SHP77 (cell line): ENCODE measurements around the gene GOLGA5.
"Not testable (repeated sequence)": the region's sequence is repeated elsewhere in the genome, so short reads cannot be mapped to it uniquely, and the experiment has no call there.

ENCODE experiments used
- DNase-seq, 2 experiments: peaks; one replicate each; lab custom pipeline; 2025; lab: John Stamatoyannopoulos, UW

GOLGA5 gene

DNA sequence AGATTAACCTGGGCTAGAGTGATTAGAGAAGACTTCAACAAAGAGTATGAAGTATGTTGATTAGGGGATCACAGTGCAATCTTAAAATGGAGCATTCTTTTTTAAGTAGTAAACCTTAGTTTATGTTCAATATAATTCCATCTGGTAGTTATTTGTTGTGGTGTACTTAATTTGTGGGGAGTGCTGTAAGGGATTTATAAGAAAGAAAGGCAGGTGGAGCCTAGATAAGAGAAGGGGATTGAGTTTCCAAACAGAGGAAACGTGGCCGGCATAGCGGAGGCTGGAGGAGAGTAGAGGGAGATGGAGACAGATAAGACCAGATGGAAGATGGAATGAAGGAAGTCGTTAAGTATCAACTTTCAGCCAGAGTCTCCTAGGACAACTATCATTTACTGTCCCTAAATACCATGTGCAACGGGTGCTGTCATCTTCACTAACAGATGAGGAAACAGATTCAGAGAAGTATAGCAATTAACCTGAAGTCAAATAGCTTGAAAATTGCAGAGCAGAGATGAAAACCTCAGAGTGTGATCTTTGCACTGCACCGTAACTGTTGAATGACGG is 38.1 kb downstream of the GOLGA5 start:
- DNase-seq = no peak

- no peak for DNase-seq
Observed at GRCh38 chr14:92841930-92842329, 47.8 kb downstream of the GOLGA5 start.

- no peak for DNase-seq
Observed at GRCh38 chr14:92844204-92844603, 50.1 kb downstream of the GOLGA5 start.

DNA sequence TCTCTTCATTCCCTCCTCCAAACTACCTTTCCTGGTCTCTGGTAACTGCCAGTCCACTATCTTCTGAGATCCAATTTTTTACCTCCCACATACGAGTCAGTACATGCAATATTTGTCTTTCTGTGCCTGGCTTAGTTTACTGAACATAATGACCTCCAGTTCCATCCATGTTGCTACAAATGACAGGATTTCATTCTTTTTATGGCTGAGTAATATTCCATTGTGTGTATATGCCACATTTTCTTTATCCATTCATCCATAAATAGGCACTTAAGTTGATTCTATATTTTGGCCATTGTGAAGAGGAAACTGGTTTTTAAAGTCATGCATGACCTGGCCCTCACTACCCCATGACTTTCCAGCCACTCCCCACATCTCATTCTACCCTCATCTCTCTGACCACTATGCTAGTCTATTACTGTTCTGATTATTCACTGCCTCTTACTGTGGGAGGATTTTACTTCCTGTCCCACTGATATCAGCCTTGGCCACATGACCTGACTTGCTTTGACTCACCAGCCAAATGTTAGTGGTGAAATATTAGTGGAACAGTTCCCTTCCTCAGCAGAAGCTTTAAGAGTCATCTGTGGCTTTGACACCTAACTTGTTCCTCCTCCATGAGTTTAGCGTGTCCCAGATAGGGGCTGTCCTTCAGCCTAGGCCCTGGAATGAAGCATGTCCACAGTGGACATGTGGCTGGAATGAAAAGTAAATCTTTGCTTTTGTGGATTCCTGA is 52.2 kb downstream of the GOLGA5 start:
- no peak for DNase-seq

GRCh38 chr14:92847278-92847677 is 53.2 kb downstream of the GOLGA5 start:
- no peak for DNase-seq

DNA sequence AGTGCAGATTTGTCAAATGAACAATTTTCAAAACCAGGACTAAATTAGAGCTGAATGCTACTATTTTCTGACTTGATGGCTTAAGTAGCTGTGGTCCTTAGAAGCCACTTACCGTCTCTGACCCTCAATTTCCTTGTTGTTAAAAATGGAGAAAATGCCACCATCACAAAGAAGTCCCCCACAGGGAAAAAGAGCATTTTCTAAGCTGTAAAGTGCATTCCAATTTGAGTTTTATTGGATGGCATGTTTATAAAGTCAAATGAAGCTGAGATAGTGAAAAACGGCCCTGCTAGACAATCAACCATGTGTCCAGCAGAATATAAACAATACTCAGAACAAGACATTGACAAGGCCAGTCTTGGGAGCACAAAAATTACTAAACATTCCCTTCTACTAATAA is 53.6 kb downstream of the GOLGA5 start:
- DNase-seq = no peak

GRCh38 chr14:92848887-92849286 is 54.8 kb downstream of the GOLGA5 start:
- DNase-seq = no peak

DNA sequence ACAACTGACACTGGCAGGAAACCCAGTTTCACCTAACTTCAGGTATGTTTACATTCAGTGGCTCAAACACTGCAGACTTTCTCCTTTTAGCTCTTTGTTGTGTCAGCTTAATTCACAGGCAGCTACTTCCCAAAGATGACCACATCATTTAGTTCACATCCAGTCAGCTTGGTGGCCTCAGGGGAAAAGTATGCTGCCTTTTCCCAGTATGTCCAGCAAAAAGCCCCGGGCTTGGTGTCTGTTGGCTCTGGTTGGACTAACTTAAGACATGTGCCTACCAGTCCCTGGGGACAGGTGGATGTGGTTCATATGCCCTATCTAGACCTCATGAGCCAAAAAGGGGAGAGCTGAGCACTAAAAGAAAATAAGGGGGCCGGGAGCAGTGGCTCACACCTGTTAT is 56.4 kb downstream of the GOLGA5 start:
- no peak for DNase-seq

DNA sequence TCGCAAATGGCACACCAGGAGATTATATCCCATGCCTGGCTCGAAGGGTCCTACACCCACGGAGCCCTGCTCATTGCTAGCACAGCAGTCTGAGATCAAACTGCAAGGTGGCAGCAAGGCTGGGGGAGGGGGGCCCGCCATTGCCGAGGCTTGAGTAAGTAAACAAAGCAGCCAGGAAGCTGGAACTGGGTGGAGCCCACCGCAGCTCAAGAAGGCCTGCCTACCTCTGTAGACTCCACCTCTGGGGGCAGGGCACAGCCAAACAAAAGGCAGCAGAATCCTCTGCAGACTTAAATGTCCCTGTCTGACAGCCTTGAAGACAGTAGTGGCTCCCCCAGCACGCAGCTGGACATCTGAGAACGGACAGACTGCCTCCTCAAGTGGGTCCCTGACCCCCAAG is 59.0 kb downstream of the GOLGA5 start:
- not testable (repeated sequence) for DNase-seq

DNA sequence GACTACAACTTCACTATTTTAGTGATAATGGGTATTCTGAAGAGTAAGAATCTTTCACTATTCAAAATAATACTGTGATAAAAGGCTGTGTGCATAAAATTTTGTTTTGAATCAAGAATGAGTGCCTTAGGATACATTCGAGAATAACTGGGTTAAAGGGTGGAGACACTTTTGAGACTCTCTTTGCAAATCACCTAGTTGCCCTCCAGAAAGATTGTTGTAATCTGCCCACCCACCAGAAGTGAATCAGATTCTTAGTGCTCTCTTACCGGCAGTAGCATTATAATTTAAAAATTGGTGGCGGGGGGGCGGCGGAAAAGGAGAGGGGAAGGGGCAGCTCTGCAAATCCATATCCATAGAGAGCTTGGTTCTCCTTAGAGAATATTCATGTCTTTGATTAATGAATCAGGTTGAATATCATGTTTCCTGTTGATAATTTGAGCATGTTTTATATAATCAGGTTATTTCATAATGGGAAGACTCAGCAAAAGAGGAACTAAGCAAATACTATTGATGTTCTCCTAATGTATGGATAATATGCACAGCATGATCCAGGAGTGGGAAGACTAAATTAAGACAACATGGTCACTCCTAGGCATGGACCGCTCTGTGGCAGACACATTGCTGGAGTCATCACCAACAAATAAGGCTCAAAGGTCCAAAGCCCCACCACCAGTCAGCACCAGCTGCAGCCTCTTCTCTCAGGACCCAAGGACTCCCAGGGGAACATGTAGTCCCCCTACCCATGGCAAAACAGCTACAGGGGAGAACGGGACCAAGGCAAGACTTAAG is 66.1 kb downstream of the GOLGA5 start:
- DNase-seq = no peak

DNA sequence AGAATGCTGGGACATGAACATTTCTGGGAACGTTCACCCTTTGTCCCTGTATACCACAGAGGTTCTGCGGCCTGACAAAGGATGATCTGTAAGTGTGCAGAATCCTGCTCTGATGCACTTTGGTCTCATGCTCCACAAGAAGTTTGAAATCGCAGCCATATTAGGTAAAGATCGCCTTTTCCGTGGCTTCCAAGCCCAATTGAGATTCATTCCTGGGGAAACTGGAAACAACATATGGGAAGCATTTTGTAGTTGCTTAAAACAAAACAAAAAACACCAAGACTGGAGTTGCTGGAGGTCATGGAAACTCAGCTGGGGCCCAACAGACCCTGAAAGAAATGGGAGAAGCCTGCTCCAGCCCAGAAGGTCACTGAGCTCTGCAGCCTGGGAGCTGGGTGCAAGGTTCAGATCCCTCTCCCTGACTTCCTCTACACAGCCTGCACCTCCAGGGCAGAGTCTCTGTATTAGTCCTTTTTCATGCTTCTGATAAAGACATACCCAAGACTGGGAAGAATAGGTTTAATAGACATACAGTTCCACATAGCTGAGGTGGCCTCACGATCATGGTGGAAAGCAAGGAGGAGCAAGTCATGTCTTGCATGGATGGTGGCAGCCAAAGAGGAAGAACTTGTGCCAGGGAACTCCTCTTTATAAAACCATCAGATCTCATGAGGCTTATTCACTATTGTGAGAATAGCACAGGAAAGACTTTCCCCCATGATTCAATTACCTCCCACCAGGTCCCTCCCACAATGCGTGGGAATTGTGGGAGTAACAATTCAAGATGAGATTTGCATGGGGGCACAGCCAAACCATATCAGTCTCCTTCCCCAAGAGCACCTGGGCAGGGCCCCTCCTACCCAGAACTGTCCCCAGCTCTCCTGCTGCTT is 68.0 kb downstream of the GOLGA5 start:
- DNase-seq = no peak

- DNase-seq = peak; percentile 75 to 86
Observed at GRCh38 chr14:92863286-92864080, 69.4 kb downstream of the GOLGA5 start.

DNA sequence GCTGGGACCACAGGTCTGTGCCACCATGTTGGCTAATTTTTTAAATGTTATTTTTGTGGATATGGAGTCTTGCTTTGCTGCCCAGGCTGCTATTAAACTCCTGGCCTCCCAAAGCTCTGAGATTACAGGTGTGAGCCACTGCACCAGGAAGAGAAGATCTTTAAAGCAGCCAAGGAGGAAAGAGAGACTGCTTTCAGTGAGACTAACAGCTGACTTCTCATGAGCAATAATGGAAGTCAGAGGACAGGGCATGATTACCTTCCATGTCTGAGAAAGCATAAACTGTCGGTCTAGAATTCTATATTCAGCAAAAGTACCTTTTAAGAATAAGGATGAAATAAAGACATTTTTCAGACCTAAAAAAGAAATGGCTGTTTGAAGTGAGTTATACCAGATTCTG is 71.6 kb downstream of the GOLGA5 start:
- no peak for DNase-seq

GRCh38 chr14:92866181-92866752 is 72.2 kb downstream of the GOLGA5 start:
- no peak for DNase-seq

- DNase-seq = no peak
Observed at GRCh38 chr14:92866901-92867865, 73.1 kb downstream of the GOLGA5 start.

- peak in 1 of 2 experiments; percentile 6 for DNase-seq
Observed at GRCh38 chr14:92874962-92875661, 81.0 kb downstream of the GOLGA5 start.

- DNase-seq = peak; percentile 33 to 66
Observed at GRCh38 chr14:92877757-92878431, 83.8 kb downstream of the GOLGA5 start.

GRCh38 chr14:92880351-92880750 is 86.2 kb downstream of the GOLGA5 start:
- DNase-seq = no peak
